Skin of body (tissue), 3 donors: ENCODE results near the gene DIS3L2. TPM values are rescaled to one million over a fixed set of nuclear protein-coding genes. Genes with fewer than 3 reads are reported as not detected.
"Not testable (repeated sequence)": the region's sequence is repeated elsewhere in the genome, so short reads cannot be mapped to it uniquely, and the experiment has no call there.

Source experiments
- DNase-seq: peaks from one replicate; lab custom pipeline; 2025; lab: John Stamatoyannopoulos, UW
- small RNA-seq: library from RNA; depleted of rRNA; stranded (forward); fragments of <200 nt; gene quantifications from one replicate; pipeline ENCODE3, GENCODE V24; 2014; ENCODE audit warnings: low replicate concordance
- total RNA-seq: library from RNA; depleted of rRNA; stranded (reverse); fragments of >200 nt; gene quantifications from one replicate; pipeline ENCODE4 v1.2.3, GENCODE V29; 2014

The DIS3L2 gene
- total RNA-seq, 1 donor from 2014 or later: 31.8 TPM

GRCh38 chr2:232385058-232385457 lies 423.5 kb downstream of the DIS3L2 start:
- not testable (repeated sequence) for DNase-seq

GRCh38 chr2:232385660-232386489 lies 424.4 kb downstream of the DIS3L2 start:
- no peak for DNase-seq

- no peak for DNase-seq
Observed at GRCh38 chr2:232386490-232386739, 424.9 kb downstream of the DIS3L2 start.

Small RNA genes within 50 kb of the gene (small RNA-seq; reads per million reads assigned to genes)
- gene AC068134.3 (not detected), gene AC068134.4 (not detected), gene MIR562 (not detected)

Other genes with a start within 250 kb of the DIS3L2 start
- gene PDE6D, start 180.4 kb upstream of the DIS3L2 start, total RNA-seq: 14.2 TPM
- 27.7 TPM for gene COPS7B, start 175.3 kb upstream of the DIS3L2 start, total RNA-seq
- gene NPPC, start 35.3 kb upstream of the DIS3L2 start, total RNA-seq: 1.7 TPM